Stimulated activated CD4-positive, alpha-beta T cell treated with anti-CD3 and anti-CD28 coated beads, TNF-alpha, amount 100 ng/mL, for 24 hours (primary cell): Measurements from ENCODE around the gene CALHM2.

Experiments
- DNase-seq, 3 experiments: peaks; one replicate each; pipeline ENCODE4 v3.0.0-alpha.2; 2020; ENCODE audit warnings: low read depth in 3 of 3

Gene CALHM2

GRCh38 chr10:103476046-103476768 is 24.0 kb upstream of the CALHM2 start:
- DNase-seq = no peak

DNA sequence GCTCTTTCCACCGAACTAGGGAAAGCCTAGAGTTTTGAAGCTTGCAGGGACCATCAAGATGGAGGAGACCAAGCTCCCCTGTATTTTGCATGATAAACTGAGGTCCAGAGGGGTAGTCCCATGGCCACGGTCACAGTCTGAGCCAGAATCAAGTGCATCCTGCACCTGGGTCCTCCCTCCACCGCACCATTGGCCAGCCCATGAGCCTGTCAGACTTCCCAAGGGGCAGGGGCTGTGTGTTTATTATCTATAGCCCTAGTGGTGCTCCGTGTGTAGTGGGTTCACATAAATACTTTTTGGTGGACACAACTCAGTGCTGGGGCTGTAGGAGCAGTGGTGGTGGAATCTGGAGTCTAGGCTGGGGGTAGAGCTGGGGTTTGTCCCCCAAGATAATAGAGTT is 23.3 kb upstream of the CALHM2 start:
- no peak for DNase-seq

DNA sequence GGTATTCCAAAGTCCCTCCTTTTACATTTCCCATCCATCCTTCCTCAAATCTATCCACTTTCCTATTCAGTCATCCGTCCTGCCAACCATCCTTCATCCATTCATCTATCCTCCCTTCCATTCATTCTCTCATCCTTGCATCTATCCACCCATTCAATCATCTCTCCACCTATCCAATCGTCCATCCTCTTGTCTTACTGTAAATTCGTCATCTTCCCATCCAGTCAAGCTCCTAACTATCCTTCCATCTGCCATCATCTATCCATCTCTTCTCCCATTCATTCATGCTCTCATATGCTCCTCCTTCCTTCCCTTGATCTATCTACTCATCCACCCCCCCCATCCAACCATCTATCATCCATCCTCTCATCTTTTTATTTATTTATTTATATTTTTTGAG is 21.9 kb upstream of the CALHM2 start:
- no peak for DNase-seq

DNA sequence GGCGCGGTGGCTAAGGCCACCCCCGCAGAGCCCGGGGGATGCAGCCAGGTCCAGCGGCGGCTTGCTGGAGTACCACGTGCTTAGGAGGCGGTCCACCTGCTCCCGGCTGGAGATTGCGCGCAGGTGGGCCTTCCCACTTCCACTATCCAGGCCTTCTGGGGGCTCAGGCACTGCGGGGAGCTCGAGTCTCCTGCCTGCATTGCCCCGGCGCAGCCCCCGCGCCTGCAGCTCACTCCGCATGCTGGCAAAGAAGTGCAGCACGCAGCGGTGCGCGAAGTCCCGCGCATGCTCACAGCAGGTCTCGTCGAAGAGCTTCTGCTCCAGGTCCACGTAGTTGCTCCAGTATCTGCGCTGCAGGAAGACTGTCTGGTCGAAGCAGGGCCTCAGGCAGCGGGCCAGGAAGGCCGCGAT is 21.1 kb upstream of the CALHM2 start:
- DNase-seq = no peak

DNA sequence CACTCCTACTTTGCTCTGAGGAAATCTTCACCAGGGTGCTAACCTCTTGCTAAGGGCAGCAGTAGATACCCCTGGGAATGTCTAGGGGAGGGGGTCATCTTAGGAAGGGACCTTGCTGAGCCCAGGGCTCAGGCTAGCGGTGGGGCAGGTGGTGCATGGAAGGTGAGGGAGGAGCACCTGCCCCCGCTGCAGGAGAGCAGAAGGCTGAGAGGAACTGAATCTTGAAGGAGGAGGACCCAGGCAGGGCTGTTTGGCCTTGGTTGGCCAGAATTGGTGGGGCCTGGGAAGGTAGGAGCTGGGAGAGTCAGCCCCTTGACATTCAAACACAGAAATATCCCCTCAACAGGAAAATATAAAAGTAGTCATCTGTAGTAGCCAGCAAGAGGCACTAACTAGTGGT is 19.8 kb upstream of the CALHM2 start:
- DNase-seq = no peak

DNA sequence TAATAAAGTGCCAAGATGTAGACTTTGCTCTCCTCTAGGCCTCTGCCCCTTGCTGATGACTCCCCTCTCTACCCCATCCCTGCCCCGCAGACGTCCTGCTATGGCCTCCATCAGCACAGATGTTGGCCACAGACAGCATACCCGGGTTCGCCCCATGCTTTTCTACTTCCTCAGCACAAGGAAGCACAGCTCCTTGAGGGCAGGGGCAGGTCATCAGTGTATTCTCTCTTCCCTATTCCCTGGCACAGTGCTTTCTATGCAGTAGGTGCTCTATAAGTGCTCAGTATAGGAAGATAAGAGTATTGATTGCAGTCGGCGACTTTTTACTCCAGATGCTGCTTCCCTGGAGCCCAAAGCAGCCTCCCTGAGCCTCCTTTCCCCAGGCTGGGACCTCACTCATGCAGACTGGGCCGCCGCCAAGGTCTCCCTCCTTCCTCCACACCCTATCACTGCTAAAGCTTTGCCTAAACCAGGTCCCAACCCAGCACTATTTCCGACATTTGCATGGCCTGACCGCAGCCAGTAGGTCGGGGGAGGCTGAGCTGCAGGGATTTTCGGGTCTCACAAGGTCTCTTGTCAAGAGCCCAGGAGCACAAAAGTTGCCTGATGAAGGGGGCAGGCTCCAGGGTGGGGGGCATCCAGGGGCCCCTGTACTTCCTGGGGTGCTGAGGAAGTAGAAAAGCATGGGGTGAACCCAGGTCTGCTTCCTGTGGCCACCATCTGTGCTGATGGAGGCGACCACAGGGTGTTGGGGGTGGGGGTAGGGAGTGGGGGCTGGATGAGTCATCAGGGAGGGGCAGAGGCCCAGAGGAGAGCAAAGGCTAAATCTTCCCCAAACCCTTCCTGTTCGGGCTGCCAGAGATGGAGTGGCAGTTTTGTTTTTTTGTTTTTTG is 18.8 kb upstream of the CALHM2 start:
- peak; percentile 24 to 64 (median 29) for DNase-seq

DNA sequence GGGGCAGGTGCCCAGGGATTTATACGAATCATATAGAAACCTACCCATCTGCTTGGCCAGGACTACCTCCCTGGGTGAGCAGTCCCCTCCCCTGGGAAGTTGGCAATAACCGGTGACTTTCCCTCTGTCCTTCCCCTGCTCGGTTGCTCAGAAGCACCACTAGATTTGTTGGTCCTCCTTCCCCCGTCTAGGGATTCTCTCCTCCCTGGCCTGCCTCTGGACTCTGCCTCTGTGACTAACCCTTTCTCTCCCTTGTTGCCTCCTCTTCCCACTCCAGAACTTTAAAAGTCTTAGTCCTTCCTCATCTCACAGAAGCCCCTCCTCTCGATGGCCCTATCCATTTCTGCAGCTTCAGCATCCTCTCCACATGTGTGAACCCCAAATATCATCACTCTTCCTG is 17.0 kb upstream of the CALHM2 start:
- no peak for DNase-seq

DNA sequence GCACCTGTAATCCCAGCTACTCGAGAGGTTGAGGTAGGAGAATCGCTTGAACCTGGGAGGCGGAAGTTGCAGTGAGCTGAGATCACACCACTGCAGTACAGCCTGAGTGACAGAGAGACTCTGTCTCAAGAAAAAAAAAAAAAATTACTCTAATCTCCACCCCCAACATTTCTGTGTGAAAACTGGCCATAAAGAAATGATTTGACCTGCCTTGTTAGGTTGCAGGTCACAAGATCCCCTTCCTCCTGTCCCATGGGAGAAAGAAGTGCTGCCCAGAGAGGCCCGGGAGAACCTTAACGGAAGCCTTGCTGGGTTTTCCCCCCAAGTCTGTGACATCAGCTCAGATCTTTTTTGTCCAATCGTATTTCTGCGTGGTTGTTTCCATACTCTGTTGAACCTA is 15.2 kb upstream of the CALHM2 start:
- no peak for DNase-seq

GRCh38 chr10:103466734-103467133 is 14.6 kb upstream of the CALHM2 start:
- no peak for DNase-seq

GRCh38 chr10:103465411-103466179 is 13.4 kb upstream of the CALHM2 start:
- DNase-seq = no peak

- no peak for DNase-seq
These were observed 11.3 kb upstream of the CALHM2 start for GRCh38 chr10:103463499-103463898.

DNA sequence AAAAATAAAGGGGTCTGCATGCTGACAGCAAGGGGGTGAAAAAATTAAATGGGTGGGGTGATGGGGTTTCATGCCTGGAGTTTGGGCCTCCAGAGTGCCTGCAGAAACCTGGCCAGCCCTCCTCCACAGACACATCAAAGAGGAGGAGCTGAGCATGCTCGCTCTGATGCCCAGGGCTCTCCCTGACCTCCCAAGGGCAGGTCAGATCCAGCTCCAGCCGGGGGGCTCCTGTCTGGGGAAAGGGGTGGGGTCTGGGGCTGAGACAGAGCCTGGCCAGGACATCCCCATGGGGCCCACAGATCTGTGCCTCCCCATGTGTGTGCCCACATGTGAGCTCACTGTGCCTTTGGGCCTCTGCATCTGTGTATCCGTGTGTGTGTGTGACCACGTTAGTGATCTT is 7.4 kb upstream of the CALHM2 start:
- no peak for DNase-seq

GRCh38 chr10:103458720-103459119 is 6.5 kb upstream of the CALHM2 start, which contains the start of gene CALHM1:
Gene CALHM1 (minus strand): TSS chr10:103458900. CDS start chr10:103458751, 149 bp downstream.
- DNase-seq = no peak

GRCh38 chr10:103457896-103458583 is 5.9 kb upstream of the CALHM2 start:
- no peak for DNase-seq

DNA sequence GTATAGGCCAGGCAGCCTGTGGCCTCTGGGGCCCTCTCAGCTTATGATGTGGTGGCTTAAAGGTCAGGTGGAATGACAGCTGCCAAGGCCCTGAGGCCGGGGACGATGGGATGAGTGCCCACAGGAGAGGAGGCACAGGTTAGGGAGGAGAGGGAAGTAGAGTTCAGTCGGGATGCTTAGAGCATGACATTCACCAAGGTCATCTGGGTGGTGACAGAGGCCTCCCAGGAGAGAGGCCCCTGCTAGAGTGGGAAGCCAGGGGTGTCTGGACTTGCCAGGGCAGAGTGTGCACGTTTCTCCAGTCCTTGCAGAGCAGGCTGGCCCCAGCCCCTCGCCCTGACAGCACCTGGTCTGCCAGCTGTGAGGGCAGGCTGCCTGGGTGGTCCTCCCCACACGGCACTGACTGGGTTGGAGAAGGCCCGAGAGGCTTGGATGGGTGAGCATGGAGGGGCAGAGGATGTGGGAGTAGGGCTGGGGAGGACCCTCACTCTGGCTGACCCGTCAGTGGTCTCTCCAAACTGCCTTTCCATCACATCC is 5.1 kb upstream of the CALHM2 start:
- DNase-seq = no peak

DNA sequence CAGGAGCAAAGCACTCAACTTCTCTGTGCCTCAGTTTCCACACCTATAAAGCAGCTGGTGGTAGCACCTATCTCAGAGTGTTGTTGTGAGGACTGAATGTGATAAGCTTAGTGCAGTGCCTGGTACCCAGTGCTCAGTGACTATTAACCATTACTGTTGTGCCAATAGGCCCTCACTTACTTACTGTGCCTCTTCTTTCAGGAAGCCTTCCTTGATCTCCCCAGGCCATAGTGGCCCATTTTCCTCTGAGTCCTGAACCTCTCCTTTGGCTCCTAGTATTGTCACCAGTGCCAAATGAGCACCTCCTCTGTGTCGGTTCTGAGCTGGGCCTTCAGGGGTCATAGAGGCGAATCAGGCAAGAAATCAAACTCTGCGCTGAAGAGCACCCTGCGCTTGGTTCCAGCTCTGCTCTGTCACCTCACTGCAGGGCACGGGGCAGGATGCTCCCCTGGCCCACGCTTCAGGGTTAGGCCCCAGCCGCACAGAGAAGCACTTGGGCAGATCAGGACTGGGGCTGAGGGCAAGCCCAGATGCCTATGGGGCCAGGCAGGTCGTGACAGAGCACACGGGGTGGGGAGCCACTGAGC is 4.0 kb upstream of the CALHM2 start:
- no peak for DNase-seq

GRCh38 chr10:103455235-103455634 is 3.1 kb upstream of the CALHM2 start:
- DNase-seq = no peak

DNA sequence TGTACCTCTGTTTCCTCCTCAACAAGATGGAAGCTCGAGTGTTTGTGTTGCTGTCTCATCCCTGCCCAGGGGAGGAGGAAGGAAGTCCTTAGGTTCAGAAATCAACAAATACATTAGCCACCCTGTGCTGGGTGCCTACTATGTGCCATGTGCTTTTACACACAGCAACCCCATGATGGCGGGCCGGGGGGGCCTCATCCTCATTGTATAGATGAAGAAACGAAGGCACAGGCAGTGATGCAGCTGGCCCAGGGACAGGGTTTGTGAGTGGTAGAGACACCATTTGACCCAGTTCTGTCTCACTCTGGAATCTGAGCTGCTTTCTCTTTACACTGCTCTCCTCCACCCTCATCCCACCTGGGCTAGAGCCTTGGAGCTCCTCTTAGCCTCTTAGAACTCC is 1.9 kb upstream of the CALHM2 start:
- DNase-seq = no peak

GRCh38 chr10:103452506-103453230 is 498 bp upstream of the CALHM2 start:
- DNase-seq = no peak

- DNase-seq = peak in 1 of 3 experiments; percentile 44
These were observed 918 bp downstream of the CALHM2 start for GRCh38 chr10:103451091-103451813.
